T1000 (cell line): ENCODE data around the gene PRR22.
A peak's percentile ranks its signal among the peaks of the same experiment; 100 is the strongest.
"Not testable (repeated sequence)": the region's sequence is repeated elsewhere in the genome, so short reads cannot be mapped to it uniquely, and the experiment has no call there.

ENCODE experiments used
- DNase-seq: peaks from one replicate; lab custom pipeline; 2025; ENCODE audit warnings: mixed read lengths; lab: John Stamatoyannopoulos, UW

PRR22 gene

DNA sequence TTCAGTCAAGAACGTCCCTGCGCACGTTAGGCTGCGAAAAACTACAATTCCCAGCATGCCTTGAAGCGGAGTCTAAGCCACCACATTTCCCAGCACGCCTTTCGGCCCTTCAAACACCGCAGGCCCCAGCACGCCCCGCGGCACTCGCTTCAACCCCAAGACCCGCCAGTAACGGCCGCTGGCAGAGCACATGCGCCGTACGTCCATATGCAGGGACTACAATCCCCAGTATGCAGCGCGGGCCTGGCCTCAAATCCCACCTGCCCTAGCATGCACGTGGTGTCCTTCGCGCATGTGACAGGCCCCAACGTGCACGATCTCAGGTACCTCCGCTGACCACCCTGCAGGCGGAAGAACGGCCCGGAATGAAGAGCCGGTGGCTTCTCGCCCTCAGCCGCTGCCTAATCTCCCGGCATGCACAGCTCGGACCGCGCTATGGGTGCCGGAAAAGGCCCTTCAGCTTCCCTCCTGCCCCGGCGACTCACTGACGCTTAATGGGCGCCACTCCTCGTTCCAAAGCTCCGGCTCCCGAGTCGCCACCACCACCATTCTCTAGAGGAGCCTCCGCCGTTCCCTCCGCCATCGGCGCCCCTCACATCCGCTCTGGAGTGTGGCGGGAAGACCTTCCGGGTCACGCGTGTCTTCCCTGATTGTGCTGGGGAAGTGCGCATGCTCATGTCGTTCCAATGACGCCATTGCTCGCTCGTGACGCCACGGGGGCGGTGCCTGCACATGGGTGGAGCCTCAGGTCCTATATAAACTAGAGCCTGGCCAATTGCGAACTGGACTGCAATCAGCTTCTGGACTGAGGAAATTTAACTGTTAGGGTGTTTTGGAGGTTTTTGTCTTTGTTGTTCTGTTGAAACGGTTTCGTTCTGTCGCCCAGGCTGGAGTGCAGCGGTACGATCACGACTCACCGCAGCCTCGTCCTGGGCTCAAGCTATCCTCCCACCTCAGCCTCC lies 6.3 kb upstream of the PRR22 start, which contains the start of gene DUS3L:
DUS3L (minus strand) TSS at position 605 of the 962 bp plus-strand sequence; CDS start at position 583, 22 bp downstream.
- DNase-seq = peak; percentile 92

DNA sequence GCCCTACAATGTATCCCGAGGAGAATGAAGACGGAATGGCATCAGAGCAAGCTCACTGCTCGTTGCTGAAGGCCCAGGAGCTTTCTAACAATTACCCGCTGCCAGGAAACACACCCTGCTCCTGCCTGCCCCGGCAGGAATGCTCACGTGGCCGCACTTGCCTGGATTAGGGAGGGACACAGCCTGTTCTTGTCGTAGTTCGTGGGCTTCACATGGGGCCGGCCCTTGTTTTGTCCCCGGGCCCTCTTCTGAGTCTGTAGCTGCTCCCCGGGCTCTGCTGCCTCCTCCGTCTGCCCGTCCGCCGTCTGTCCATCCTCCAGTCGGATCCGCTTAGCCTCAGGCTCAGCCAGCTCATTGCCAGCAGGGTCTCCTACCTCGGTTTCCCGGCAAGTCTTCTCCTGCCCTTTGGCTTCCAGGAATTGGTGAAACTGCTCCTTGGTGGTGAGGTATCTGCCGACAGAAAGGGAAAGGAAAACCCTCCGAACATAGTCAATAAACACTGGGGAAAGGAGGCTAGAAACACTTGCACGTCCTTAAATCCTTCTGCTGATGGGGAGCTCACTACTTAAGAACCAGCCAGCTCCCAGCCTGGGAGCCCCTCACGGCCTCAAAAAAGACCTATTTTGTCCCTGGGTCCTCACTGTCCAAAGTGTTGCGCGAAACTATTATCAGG lies 5.5 kb upstream of the PRR22 start:
- no peak for DNase-seq

DNA sequence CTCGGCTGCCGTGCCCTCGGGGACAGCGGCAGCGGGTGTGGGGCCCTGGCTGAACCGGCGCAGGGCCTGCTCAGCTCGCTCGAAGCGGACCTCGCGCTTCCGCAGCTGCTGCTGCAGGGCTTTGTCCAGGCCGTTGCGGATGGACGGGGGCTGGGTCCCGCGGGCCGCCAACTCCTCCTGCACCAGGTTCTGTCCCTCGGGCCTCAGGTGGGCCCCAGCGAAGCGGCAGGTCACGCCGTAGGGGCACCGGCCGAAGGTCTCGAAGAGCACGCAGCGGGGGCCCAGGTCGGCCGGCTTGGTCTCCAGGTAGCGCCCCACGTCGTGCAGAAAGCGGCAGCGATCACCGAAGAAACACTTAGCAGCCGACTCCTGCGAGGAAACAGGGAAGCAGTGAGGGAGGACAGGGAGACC lies 4.8 kb upstream of the PRR22 start:
- DNase-seq = no peak

DNA sequence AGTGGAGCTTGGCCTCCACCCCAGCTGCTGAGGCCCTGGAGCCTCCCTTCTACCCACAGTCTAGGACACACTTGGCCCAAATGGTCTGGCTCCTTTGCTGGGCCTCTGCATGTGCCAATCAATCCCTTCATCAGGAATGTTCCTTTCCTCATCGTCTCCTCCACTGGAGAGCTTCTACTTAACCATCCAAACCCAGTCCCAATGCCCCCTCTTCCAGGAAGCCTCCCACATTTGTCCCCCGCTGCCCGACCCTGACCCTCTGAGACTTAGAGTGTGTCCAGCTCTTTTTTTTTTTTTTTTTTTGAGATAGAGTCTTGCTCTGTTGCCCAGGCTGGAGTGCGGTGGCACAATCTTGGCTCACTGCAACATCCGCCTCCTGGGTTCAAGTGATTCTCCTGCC lies 3.9 kb upstream of the PRR22 start:
- DNase-seq = no peak

DNA sequence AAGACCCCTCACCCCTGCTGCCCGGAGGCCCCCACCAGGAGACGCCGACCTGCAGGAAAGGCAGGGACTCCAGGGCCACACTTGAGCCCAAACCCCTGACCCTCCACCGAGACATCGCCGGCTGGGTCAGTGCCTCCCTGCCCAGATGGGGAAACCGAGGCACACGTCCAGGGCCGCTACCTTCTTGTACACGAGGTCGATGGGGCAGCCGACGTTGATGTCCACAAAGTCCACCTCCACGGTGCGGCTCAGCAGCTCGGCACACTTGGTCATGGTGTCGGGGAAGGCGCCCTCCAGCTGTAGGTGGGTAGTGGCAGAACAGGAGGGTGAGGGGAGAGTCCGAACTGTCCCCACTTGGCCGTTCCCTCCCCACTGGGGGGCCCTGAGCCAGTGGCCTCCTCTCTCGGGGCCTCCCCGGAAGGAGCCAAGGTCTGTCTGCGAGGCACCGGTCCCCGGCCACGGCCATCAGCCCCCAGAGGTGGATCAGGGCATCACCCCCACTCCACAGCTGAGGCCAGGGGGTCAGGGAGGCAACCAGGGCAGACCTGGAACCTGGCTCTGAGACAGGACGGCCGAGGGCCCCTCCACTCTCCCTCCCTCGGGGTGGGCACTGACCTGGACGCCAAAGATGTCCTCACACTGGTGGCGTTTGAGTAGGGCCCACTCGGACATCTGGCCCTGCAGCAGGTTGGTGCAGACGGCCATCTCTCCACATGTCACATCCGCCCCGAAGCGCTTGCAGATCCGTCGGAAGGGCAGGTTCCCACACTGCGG lies 3.0 kb upstream of the PRR22 start:
- DNase-seq = no peak

DNA sequence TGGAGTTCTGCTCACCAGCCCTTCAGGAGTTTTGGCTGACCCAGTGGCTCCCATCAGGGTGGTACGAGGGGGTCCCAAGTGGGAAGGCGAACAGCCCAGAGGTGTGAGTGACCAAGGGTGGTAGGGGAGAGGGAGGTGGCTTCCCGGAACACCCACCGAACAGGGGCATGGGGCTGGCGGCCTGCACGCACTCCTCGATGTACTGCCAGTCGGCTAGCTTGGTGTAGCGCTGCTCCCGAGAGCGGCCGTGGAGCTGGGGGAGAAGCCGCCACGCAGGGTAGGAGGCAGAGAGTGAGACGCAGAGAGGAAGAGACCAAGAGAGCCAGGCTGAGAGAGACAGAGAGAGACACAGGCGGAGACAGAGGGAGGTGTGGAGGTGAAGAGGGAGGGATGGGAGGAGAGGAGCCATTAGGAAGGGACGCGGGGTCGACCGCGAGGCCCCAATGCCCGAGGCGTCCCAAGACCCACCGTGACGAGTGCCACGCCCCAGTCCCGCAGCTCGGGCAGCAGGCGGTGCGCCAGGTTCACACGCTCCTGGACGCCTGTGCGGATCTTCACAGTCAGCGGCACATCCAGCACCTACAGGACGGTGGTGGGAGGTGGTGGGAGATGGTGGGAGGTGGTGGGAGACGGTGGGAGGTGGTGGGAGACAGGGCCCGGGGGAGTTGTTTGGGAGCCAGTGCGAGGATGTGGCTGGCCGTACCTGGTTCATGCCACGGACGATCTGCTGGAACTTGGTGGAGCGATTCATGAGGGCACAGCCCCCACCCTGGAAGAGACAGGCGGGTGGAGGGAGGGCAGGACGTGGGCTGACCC lies 2.3 kb upstream of the PRR22 start:
- no peak for DNase-seq

DNA sequence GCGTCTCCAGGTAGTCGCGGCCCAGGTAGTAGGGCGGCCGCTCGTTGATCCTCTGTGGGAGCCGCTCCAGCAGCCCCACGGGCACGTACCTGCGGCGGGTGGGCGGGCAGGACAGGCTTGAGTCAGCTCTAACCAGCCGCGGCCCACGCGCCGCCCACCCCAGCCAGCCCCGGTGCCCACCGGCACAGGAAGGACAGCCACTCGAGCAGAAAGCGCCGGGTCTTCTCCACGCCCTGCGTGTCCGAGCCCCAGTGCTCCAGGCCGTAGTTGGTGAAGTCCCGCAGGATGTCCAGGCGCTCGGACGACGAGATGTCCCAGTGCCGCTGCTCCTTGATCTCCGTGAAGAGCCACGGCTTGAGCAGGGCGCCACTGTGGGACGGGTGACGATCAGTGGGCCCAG lies 877 bp upstream of the PRR22 start:
- no peak for DNase-seq

DNA sequence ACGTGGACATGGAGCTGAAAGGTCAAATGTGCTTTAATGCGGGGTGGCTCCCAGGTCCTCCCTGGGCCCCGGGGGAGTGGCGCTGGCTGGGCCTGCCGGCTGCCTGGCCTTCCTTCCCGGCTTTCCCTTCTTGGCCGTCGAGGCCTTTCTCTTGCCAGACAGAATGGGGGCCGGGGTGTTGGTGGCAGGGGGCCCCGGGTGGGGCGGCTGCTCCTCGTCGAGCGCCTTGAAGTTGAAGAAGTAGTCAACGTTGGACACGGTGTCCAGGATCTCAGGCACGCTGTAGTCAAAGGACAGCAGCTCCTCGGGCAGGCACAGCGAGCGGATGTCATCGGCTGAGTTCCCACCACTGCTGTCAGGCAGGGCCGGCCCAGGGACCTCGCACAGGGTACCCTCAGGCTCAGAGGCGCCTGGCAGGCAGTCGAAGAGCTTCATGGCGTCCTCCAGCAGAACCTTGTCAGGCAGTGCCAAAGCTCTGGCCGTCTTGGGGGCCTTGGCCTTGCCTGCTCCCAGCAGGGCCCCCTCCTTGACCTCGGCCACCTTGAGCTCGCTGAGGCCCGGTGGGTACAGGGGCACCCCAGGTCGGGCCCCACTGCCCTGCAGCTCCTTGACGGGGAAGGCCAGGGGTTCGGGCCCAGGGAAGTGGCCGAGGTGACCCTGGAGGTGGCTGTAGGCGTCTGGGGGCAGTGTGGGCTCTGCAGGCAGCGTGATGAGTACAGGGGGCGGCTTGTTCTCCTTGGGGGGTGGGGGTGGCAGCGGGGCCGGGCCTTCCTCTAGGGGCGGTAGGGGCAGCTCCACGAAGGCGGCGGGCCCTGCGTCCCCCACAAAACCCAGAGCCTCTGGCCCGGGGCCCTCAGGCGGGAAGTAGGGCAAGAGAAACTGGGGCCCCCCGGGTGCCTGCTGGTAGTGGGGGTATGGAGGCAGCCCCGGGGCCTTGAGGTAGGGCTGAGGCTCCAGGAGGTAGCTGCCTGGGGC lies 1.3 kb downstream of the PRR22 start:
- no peak for DNase-seq

DNA sequence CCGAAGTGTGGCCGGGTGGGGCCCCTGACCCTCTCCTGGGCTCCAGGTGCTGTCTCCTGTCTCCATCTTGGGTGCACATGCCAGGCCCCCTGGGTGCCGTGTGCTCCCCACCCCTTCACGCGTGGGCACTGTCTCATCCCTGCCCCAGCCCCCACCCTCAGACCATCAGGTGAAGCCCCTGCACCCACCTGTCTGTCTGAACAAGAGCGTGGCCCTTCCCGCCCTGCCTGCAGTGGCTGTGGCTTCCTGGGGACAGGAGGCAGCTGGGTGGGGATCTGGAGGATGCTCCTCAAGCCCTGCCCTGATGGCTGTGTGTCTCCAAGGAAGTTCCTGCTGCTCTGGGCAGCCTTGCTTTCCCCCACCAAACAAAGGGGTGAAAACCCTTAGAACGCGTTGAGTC lies 2.2 kb downstream of the PRR22 start:
- no peak for DNase-seq

DNA sequence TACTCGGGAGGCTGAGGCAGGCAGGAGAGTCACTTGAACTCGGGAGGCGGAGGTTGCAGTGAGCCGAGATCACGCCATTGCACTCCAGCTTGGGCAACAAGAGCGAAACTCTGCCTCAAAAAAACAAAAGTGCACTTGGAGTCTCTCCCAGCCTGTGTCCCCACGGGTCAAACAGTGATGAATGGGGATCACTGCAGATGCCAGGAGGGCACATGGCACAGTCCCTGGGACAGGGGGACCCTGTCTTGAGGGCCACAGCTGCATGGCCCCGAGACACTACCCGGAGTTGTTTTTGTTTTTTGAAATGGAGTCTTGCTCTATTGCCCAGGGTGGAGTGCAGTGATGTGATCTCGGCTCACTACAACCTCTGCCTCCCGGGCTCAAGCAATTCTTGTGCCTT lies 3.6 kb downstream of the PRR22 start:
- not testable (repeated sequence) for DNase-seq

DNA sequence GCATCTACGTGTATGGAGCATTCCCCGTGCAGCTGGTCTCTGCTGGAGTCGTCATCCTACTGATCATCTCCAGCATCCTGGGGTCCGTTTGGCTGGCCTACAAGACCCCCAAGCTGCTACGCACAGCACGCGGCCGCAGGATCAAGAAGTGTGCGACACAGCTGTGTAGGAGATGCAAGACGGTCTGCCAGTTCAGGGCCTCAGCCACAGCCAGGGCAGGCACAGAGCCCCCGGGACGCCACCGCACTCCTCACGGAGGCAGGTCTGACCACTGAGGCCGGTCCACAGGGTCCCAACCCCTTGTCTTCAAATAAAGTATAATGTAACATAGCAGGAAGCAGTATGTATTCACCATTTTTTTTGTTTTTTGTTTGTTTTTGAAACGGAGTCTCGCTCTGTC lies 6.1 kb downstream of the PRR22 start:
- DNase-seq = no peak

DNA sequence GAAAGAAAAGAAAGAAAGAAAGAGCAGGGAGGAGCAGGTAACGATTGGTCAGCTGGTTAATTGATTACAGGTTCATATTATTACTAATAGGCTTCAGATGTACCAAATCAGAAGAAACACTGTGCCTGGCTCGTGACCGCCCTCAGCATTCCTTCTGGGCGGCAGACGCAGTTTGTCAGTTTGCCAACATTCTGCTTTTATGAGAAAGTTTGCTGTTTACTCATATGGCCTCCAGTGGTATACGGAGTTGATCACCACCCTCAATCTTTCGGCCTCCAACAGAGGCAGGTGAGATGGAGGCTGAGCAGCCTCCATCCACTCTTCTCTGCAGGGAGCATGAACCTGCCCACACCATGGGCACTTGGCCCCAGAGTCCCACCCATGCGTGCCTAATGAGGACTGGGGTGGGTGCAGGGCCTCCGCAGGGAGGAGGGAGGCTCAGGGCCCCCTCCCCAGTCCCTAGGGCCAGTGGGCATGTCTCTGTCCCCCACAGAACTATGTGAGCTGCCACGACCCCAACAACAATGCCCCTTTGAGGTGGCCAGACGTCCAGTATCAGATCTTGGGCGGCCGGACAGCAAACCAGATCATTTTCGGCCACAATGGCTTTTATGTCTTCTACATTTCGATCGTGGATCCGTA lies 8.8 kb downstream of the PRR22 start:
- peak; percentile 9 for DNase-seq

DNA sequence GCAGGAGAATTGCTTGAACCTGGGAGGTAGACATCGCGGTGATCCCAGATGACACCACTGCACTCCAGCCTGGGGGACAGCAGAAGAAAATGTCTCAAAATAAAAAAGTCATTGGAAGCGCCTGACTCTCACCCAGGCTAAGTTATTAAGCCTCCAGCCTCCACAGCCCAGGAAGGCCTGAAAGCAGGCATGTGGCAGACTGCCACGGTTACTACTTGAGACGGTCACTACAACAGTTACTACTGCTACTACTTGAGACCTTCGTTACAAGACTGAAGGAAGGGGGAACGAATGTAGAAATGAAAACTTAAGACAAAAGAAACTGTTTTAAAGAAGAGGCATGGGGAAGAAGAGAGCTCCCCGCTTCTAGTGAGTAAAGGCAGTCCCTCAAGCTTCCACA lies 9.6 kb downstream of the PRR22 start:
- DNase-seq = no peak

DNA sequence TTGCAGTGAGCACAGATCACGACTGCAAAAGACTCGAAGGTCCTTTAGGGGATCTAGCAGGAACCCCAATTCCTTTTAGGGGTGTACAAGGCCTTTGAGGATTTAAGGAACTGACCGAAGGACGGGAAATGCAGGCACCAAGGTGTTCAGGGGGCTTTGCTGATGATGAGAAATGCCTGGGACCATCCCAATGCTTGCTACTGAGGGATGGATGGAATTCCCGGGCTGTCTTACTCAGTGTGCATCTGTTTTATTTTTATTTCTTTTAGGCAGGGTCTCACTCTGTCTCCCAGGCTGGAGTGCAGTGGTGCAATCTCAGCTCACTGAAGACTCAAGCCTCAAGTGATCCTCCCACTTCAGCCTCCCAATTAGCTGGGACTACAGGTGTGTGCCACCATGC lies 11.3 kb downstream of the PRR22 start:
- no peak for DNase-seq

DNA sequence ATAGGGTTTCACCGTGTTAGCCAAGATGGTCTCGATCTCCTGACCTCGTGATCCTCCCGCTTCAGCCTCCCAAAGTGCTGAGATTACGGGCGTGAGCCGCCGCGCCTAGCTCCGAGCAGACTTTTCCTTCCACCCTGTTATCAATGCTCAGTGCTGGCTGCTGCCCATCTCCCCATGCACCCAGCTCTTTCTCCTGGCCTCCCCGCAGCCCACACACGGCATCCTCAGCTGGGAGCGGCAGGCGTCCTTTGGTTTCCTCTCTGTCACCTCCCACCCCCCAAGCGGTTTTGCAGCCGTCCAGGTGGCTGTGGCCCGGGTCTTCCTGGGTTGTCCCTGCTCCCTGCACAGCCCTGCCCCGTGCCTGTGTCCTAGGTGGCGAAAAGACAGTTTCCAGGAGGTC lies 12.1 kb downstream of the PRR22 start:
- DNase-seq = no peak

DNA sequence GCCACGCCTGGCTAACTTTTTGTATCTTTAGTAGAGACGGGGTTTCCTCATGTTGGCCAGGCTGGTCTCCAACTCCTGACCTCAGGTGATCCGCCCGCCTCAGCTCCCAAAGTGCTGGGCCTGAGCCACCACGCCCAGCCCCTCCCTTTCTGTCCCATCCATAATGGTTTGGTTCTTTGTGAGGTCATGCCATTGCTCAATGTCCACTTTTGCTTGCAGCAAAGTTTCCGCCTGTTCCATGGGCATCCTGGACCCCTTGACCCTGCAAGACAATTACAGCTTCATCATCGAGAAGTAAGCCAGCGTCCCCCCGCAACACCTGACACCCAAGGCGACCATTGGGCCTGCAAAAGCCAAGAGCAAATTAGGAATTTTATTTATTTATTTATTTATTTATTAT lies 16.6 kb downstream of the PRR22 start:
- no peak for DNase-seq

DNA sequence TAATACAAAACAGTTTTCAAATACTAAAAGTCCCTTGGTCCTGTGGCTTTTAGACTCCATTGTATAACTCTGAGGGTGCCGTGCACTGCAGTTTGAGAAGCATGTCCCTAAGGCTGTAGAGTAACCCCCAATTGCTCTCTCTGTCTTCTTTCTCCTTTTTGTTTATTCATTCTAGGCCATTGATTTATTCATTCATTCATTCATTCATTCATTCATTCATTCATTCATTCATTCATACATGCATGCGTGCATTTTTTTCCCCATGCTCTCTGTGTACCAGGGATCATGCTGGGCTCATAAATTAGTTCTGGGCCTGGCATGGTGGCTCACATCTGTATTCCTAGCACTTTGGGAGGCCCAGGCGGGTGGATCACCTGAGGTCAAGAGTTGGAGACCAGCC lies 19.3 kb downstream of the PRR22 start:
- DNase-seq = no peak

DNA sequence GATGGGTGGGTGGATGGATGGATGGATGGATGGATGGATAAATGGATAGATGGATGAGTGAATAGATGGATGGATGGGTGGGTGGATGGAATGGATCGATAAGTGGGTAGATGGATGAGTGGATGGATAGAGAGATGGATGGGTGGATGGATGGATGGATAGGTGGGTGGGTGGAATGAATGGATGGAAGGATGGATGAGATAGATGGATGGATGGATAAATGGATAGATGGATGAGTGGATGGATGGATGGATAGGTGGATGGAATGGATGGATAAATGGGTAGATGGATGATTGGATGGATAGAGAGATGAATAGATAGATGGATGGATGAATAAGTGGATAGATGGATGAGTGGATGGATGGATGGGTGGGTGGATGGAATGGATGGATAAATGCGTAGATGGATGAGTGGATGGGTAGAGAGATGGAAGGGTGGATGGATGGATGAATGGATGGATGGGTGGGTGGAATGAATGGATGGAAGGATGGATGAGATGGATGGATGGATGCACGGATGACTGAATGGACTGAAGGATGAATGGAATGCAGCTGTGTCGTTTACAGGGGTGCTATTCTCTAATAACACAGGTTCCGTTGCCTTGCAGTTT lies 21.8 kb downstream of the PRR22 start:
- DNase-seq = no peak

DNA sequence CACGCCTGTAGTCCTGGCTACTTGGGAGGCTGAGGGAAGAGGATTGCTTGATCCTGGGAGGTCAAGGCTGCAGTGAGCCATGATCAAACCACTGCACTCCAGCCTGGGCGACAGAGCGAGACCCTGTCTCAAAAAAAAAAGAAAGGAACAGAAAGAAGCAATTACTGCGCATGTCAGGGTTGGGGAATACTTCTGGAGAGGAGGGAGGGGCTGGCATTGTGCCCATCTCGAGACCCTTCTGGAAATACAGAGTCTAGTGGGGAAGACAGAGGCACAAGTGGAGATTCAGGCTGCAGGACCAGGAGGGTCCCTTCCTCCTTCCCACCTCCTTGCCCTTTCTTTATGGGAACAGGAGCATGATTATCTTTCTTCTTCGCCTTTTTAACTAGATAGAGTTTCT lies 30.8 kb downstream of the PRR22 start:
- DNase-seq = no peak
